Gastrocnemius medialis (tissue), 4 donors: ENCODE data around the gene BRCA2. TPM values are rescaled to one million over a fixed set of nuclear protein-coding genes. Genes with fewer than 3 reads are reported as not detected.

ENCODE experiments used
- ATAC-seq, 2 donors: fragments of 150-250 bp; one replicate each; pipeline ENCODE4 v1.9.1; 2016
- DNase-seq, 2 donors: peaks; one replicate each; pipeline ENCODE4 v3.0.0-alpha.2; 2019
- H3K27ac ChIP-seq, 4 donors: fragments of 200-600 bp; sonication (generic); 1 replicate in 1 of 4; 2 replicates in 3 of 4; pipeline ENCODE4 v1.5.1; 2016 to 2018; ENCODE audit warnings: mild to moderate bottlenecking in 2 of 4, moderate library complexity in 1 of 4
- H3K27me3 ChIP-seq, 3 donors: fragments of 200-600 bp; sonication (generic) in 2 of 3; 1 replicate in 1 of 3; 2 replicates in 2 of 3; pipeline versions ENCODE4 v1.5.1 to v1.6.0; 2016 to 2019; ENCODE audit warnings: mild to moderate bottlenecking in 1 of 3, moderate library complexity in 1 of 3
- H3K36me3 ChIP-seq, 2 donors: fragments of 200-600 bp; sonication (generic) in 1 of 2; one replicate each; pipeline ENCODE4 v1.5.1; 2017 to 2018
- H3K4me1 ChIP-seq, 2 donors: fragments of 200-600 bp; sonication (generic) in 1 of 2; one replicate each; pipeline ENCODE4 v1.5.1; 2016 to 2017; ENCODE audit warnings: mild to moderate bottlenecking in 2 of 2
- H3K4me3 ChIP-seq, 4 donors: fragments of 200-600 bp; sonication (generic) in 3 of 4; 1 replicate in 1 of 4; 2 replicates in 3 of 4; pipeline ENCODE4 v1.5.1; 2016 to 2019; ENCODE audit warnings: mild to moderate bottlenecking in 2 of 4
- H3K9me3 ChIP-seq, 3 donors: fragments of 200-600 bp; sonication (generic) in 2 of 3; 1 replicate in 1 of 3; 2 replicates in 2 of 3; pipeline ENCODE4 v1.5.1; 2016 to 2019
- CTCF ChIP-seq, 5 experiments: fragments of 450-650 bp in 3 of 5; fragments of 200-600 bp in 2 of 5; sonication (generic) in 2 of 5; IDR thresholded peaks in 4 of 5; conservative IDR thresholded peaks in 1 of 5; 1 replicate in 4 of 5; 2 replicates in 1 of 5; pipeline ENCODE4 v1.5.1; 2016 to 2019; ENCODE audit warnings: antibody characterized with exemption in 5 of 5, mild to moderate bottlenecking in 3 of 5, moderate library complexity in 3 of 5
- POLR2A ChIP-seq, 2 donors: fragments of 450-650 bp; IDR thresholded peaks; one replicate each; pipeline ENCODE4 v1.6.1; 2017; ENCODE audit warnings: antibody characterized with exemption in 2 of 2, mild to moderate bottlenecking in 2 of 2, moderate library complexity in 2 of 2
- in situ Hi-C, 4 donors: fragments of 200-750 bp; cut with MboI; loops; one replicate each; pipeline versions ENCODE4 v1.15.0 to v1.8.0; 2017; ENCODE audit warnings: low sequenced_read_pairs in 4 of 4
- intact Hi-C: fragments of 100-400 bp; cut with DNase I; formaldehyde crosslinking; loops from one replicate; pipeline ENCODE4 v1.15.1; 2023; ENCODE audit warnings: low total_unique reads
- total RNA-seq, 4 donors: library from RNA; depleted of rRNA; stranded (reverse); fragments of >200 nt; gene quantifications; one replicate each; pipeline versions ENCODE4 v1.1.0 to v1.2.3, GENCODE V29; 2016

The BRCA2 gene
- total RNA-seq, result under 1 TPM; 0.02 to 0.20 (median 0.12) TPM

- Histone ChIP-seq H3K9me3 (no peaks in the 10 kb centered on the region), H3K27me3 (no peaks in the 10 kb centered on the region), H3K4me1 (peaks cover 0 to 3% of the 10 kb centered on the region in 2 donors), H3K4me3 (peak within 1 kb of the TSS; percentile 63 to 89 (median 76)), H3K27ac (peak within 1 kb of the TSS; percentile 84 to 92 (median 90)), H3K36me3 (no peaks in the 10 kb centered on the region)
- peak; percentile 71 to 78 for DNase-seq
- intact Hi-C loops (loop anchor here (2.0 to 5.0 kb wide), 2 partner anchors 111 to 222 kb away; partner anchors contain the start of gene N4BP2L2), in situ Hi-C loops (loop anchor here in 1 of 4 donors (25.0 kb wide), 2 partner anchors 303 to 403 kb away; no protein-coding TSS in a partner anchor)
- ATAC-seq, result peak; percentile 94 to 95
- TF ChIP-seq CTCF (IDR thresholded peaks at IDR 0.05 in 4 of 5, conservative IDR thresholded peaks at IDR 0.05 in 1 of 5) (peak in 1 of 5 experiments; percentile 9), POLR2A (IDR thresholded peaks at IDR 0.05) (peak; percentile 54 to 70)
These were observed at the start of gene BRCA2, which contains the start of gene ZAR1L for GRCh38 chr13:32315238-32316027. Gene BRCA2, plus strand, starts transcription at chr13:32315508. Its CDS starts 953 bp downstream, at chr13:32316461. Gene ZAR1L, minus strand, starts transcription at chr13:32315363. Its CDS starts 3,438 bp downstream, at chr13:32311925.

- Histone ChIP-seq H3K27me3 (no peaks in the 10 kb centered on the region), H3K36me3 (peaks cover 2 to 47% of the 10 kb centered on the region in 2 donors), H3K4me3 (no peak overlapping the region), H3K27ac (peak overlapping the region in 3 of 4 donors; percentile 38 to 67 (median 66)), H3K9me3 (no peaks in the 10 kb centered on the region), H3K4me1 (peaks cover 10 to 26% of the 10 kb centered on the region in 2 donors)
- TF ChIP-seq POLR2A (IDR thresholded peaks at IDR 0.05) (no peak), CTCF (IDR thresholded peaks at IDR 0.05 in 4 of 5, conservative IDR thresholded peaks at IDR 0.05 in 1 of 5) (no peak)
- ATAC-seq (no peak), DNase-seq (no peak)
- intact Hi-C loops, result no loop called here
- in situ Hi-C loops, result no loop called here
These were observed 49.6 kb upstream of the BRCA2 start for GRCh38 chr13:32265726-32266125.

GRCh38 chr13:32266130-32266529 lies 49.2 kb upstream of the BRCA2 start:
- in situ Hi-C loops (no loop called here), intact Hi-C loops (no loop called here)
- peaks cover 6 to 22% of the 10 kb centered on the region in 2 donors for H3K4me1 ChIP-seq
- peaks cover 2 to 50% of the 10 kb centered on the region in 2 donors for H3K36me3 ChIP-seq
- H3K27me3 ChIP-seq, result no peaks in the 10 kb centered on the region
- TF ChIP-seq CTCF (IDR thresholded peaks at IDR 0.05 in 4 of 5, conservative IDR thresholded peaks at IDR 0.05 in 1 of 5), result no peak
- TF ChIP-seq POLR2A (IDR thresholded peaks at IDR 0.05), result no peak
- H3K9me3 ChIP-seq, result no peaks in the 10 kb centered on the region
- peak overlapping the region in 2 of 4 donors; percentile 66 to 67 for H3K27ac ChIP-seq
- H3K4me3 ChIP-seq, result no peak overlapping the region
- DNase-seq (no peak), ATAC-seq (no peak)

- no peak for TF ChIP-seq POLR2A (IDR thresholded peaks at IDR 0.05)
- TF ChIP-seq CTCF (IDR thresholded peaks at IDR 0.05 in 4 of 5, conservative IDR thresholded peaks at IDR 0.05 in 1 of 5), result peak in 4 of 5 experiments; percentile 17 to 42 (median 32)
- intact Hi-C loops (no loop called here), in situ Hi-C loops (no loop called here)
- no peak overlapping the region for H3K4me3 ChIP-seq
- no peak for ATAC-seq
- peaks cover 0 to 6% of the 10 kb centered on the region in 2 donors for H3K4me1 ChIP-seq
- H3K27ac ChIP-seq, result no peak overlapping the region
- no peaks in the 10 kb centered on the region for H3K9me3 ChIP-seq
- H3K27me3 ChIP-seq, result no peaks in the 10 kb centered on the region
- H3K36me3 ChIP-seq, result peaks cover 2 to 58% of the 10 kb centered on the region in 2 donors
- DNase-seq, result no peak
These were observed 47.4 kb upstream of the BRCA2 start for GRCh38 chr13:32267836-32268439.
